ENCODE measurements around the gene RUFY3.
"Not testable (repeated sequence)": the region's sequence is repeated elsewhere in the genome, so short reads cannot be mapped to it uniquely, and the experiment has no call there.

The RUFY3 gene

GRCh38 chr4:70739496-70740337 lies 18.0 kb downstream of the RUFY3 start:
- no peak for DNase-seq

GRCh38 chr4:70741867-70742658 lies 20.3 kb downstream of the RUFY3 start:
- no peak for DNase-seq

GRCh38 chr4:70743731-70744130 lies 22.0 kb downstream of the RUFY3 start:
- DNase-seq, result no peak

GRCh38 chr4:70746179-70746839 lies 24.5 kb downstream of the RUFY3 start:
- no peak for DNase-seq

- no peak for DNase-seq
Measured at GRCh38 chr4:70747874-70748273, 26.1 kb downstream of the RUFY3 start.

GRCh38 chr4:70749313-70749712 lies 27.5 kb downstream of the RUFY3 start:
- no peak for DNase-seq

GRCh38 chr4:70752236-70752635 lies 30.5 kb downstream of the RUFY3 start:
- no peak for DNase-seq

GRCh38 chr4:70753630-70754029 lies 31.9 kb downstream of the RUFY3 start:
- no peak for DNase-seq

- no peak for DNase-seq
Measured at GRCh38 chr4:70754470-70754869, 32.7 kb downstream of the RUFY3 start.

- no peak for DNase-seq
Measured at GRCh38 chr4:70754990-70755688, 33.4 kb downstream of the RUFY3 start.

GRCh38 chr4:70759126-70759525 lies 37.4 kb downstream of the RUFY3 start:
- DNase-seq, result no peak

- DNase-seq, result no peak
Measured at GRCh38 chr4:70759627-70760026, 37.9 kb downstream of the RUFY3 start.

- DNase-seq, result no peak
Measured at GRCh38 chr4:70760662-70761061, 38.9 kb downstream of the RUFY3 start.

GRCh38 chr4:70761276-70761816 lies 39.6 kb downstream of the RUFY3 start:
- DNase-seq, result no peak

GRCh38 chr4:70765368-70765767 lies 43.6 kb downstream of the RUFY3 start:
- DNase-seq, result no peak

GRCh38 chr4:70768301-70768948 lies 46.7 kb downstream of the RUFY3 start:
- DNase-seq, result no peak

GRCh38 chr4:70769396-70769795 lies 47.6 kb downstream of the RUFY3 start:
- DNase-seq, result not testable (repeated sequence)

- no peak for DNase-seq
Measured at GRCh38 chr4:70772929-70773555, 51.3 kb downstream of the RUFY3 start.

GRCh38 chr4:70778888-70779422 lies 57.2 kb downstream of the RUFY3 start:
- DNase-seq, result no peak

- no peak for DNase-seq
Measured at GRCh38 chr4:70783096-70783495, 61.3 kb downstream of the RUFY3 start.

GRCh38 chr4:70787496-70787895 lies 65.7 kb downstream of the RUFY3 start:
- DNase-seq, result no peak

Data from NCI-H446 (cell line).